ENCODE measurements around the gene CCDC197.

CCDC197 gene

GRCh38 chr14:94001501-94002396, 4.6 kb downstream of the CCDC197 start:
- DNase-seq, result peak; percentile 72

- no peak for DNase-seq
Measured at GRCh38 chr14:94003397-94003796, 6.3 kb downstream of the CCDC197 start.

- DNase-seq, result no peak
Measured at GRCh38 chr14:94004015-94004414, 6.9 kb downstream of the CCDC197 start.

- peak; percentile 30 for DNase-seq
Measured at GRCh38 chr14:94005324-94006073, 8.4 kb downstream of the CCDC197 start.

GRCh38 chr14:94008234-94008633, 11.1 kb downstream of the CCDC197 start:
- DNase-seq, result no peak

- DNase-seq, result no peak
Measured at GRCh38 chr14:94009767-94010166, 12.7 kb downstream of the CCDC197 start.

- no peak for DNase-seq
Measured at GRCh38 chr14:94010625-94011024, 13.5 kb downstream of the CCDC197 start.

GRCh38 chr14:94011795-94012194, 14.7 kb downstream of the CCDC197 start:
- DNase-seq, result no peak

- DNase-seq, result no peak
Measured at GRCh38 chr14:94014382-94014781, 17.3 kb downstream of the CCDC197 start.

GRCh38 chr14:94015223-94015622, 18.1 kb downstream of the CCDC197 start:
- DNase-seq, result no peak

- no peak for DNase-seq
Measured at GRCh38 chr14:94016446-94016976, 19.4 kb downstream of the CCDC197 start.

- DNase-seq, result no peak
Measured at GRCh38 chr14:94018308-94018707, 21.2 kb downstream of the CCDC197 start.

- no peak for DNase-seq
Measured at GRCh38 chr14:94019329-94019728, 22.2 kb downstream of the CCDC197 start.

GRCh38 chr14:94020267-94020666, 23.2 kb downstream of the CCDC197 start:
- no peak for DNase-seq

- no peak for DNase-seq
Measured at GRCh38 chr14:94021001-94021400, 23.9 kb downstream of the CCDC197 start.

GRCh38 chr14:94021416-94022157, 24.5 kb downstream of the CCDC197 start:
- no peak for DNase-seq

- no peak for DNase-seq
Measured at GRCh38 chr14:94022532-94023411, 25.7 kb downstream of the CCDC197 start.

- DNase-seq, result no peak
Measured at GRCh38 chr14:94024549-94024948, 27.4 kb downstream of the CCDC197 start.

GRCh38 chr14:94025720-94026119, 28.6 kb downstream of the CCDC197 start:
- DNase-seq, result no peak

GRCh38 chr14:94026173-94026888, 29.2 kb downstream of the CCDC197 start, which contains the start of gene OTUB2:
TSS of gene OTUB2 (plus strand) at chr14:94026340. CDS start at chr14:94026538, 198 bp downstream.
- DNase-seq, result peak; percentile 96

- no peak for DNase-seq
Measured at GRCh38 chr14:94026889-94027469, 29.9 kb downstream of the CCDC197 start.
